Glutamatergic neuron (in vitro differentiated cells): ENCODE data around the gene TGFBI. TPM values are rescaled to one million over a fixed set of nuclear protein-coding genes. Genes with fewer than 3 reads are reported as not detected.

Source experiments
- DNase-seq: peaks from one replicate; pipeline ENCODE4 v3.0.0; 2022
- H3K27ac Mint-ChIP-seq: one replicate; pipeline ENCODE4 v1.8.0; 2020; ENCODE audit warnings: mild to moderate bottlenecking, mixed read lengths, inconsistent platforms; ENCODE audit not compliant: unreplicated experiment
- H3K27me3 Mint-ChIP-seq: one replicate; pipeline ENCODE4 v1.8.0; 2020; ENCODE audit warnings: mild to moderate bottlenecking, moderate library complexity, mixed read lengths, inconsistent platforms; ENCODE audit not compliant: unreplicated experiment
- H3K36me3 Mint-ChIP-seq: one replicate; pipeline ENCODE4 v1.8.0; 2020; ENCODE audit warnings: mild to moderate bottlenecking, mixed read lengths, inconsistent platforms; ENCODE audit not compliant: unreplicated experiment
- H3K4me1 Mint-ChIP-seq: one replicate; pipeline ENCODE4 v1.8.0; 2020; ENCODE audit warnings: mild to moderate bottlenecking, low read depth, mixed read lengths, inconsistent platforms; ENCODE audit not compliant: unreplicated experiment
- H3K4me3 Mint-ChIP-seq: one replicate; pipeline ENCODE4 v1.8.0; 2020; ENCODE audit warnings: mild to moderate bottlenecking, mixed read lengths, inconsistent platforms; ENCODE audit not compliant: unreplicated experiment
- H3K9me3 Mint-ChIP-seq: one replicate; pipeline ENCODE4 v1.8.0; 2020; ENCODE audit warnings: mild to moderate bottlenecking, moderate library complexity, mixed read lengths, inconsistent platforms; ENCODE audit not compliant: unreplicated experiment
- total RNA-seq: library from RNA; stranded (reverse); fragmentation: NEBNext Ultra II Directional; extraction: Animal tissue kit (Norgen Biotek cat#: 25700); gene quantifications from one replicate; pipeline ENCODE4 v1.2.1, GENCODE V29; 2021; ENCODE audit not compliant: unreplicated experiment
- TF ChIP-seq, protein P1 (sequence below): fragments of 200-600 bp; sonication (generic); IDR thresholded peaks from one replicate; pipeline ENCODE4 v1.5.0; 2021; ENCODE audit not compliant: partially characterized antibody, unreplicated experiment

The TGFBI gene
- total RNA-seq, 1 donor from 2014 or later = 2.3 TPM

DNA sequence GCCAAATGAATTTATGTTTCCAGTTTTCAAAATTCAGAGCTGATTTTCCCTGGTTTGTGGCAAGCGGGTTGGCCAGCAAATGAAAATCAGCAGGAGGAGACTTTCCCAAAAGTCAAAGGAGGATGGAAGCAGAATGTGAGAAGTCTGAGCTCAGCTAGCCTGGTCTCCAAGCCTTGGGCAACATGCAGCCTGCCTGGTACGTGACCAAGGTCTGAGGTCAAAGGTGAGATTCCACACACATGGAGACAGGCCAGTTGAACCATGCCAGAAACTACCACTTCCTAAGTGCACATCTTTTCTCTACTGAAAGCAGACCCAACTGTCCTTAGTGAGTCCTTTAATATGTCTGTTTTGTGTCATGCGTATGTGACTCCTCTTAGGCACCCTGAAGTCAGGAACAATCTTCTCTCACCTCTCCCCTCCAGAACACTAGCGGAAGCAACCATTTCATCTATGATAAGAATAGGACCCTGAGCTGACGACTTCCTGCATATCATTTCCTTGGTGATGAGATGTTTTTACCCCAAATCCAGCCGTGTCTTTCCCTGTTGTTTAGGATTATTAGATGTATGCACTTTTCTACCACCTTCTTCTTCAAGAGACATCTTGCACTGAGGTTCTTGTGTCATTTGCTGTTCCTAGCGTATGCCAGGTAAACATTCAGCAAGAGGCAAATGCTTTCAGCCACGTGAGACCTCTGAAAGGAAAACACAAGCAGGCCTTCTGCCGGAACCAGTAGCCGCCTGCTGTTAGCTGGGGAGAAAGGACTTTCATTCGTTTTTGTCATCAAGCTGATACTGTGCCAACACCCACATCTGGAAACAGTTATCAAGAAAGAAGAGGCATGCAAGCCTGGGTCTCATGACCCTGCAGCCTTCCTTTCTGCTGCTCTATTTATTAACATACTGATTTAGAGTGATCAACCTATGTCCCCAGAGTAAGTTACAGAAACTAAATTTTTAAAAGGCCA is 9.7 kb upstream of the TGFBI start:
- Mint-ChIP-seq H3K27ac (no peak overlapping the region), H3K4me3 (no peak overlapping the region), H3K36me3 (no peaks in the 10 kb centered on the region), H3K9me3 (peaks cover 4% of the 10 kb centered on the region), H3K4me1 (peaks cover 4% of the 10 kb centered on the region), H3K27me3 (no peaks in the 10 kb centered on the region)
- DNase-seq = no peak
- TF ChIP-seq, protein P1, sequence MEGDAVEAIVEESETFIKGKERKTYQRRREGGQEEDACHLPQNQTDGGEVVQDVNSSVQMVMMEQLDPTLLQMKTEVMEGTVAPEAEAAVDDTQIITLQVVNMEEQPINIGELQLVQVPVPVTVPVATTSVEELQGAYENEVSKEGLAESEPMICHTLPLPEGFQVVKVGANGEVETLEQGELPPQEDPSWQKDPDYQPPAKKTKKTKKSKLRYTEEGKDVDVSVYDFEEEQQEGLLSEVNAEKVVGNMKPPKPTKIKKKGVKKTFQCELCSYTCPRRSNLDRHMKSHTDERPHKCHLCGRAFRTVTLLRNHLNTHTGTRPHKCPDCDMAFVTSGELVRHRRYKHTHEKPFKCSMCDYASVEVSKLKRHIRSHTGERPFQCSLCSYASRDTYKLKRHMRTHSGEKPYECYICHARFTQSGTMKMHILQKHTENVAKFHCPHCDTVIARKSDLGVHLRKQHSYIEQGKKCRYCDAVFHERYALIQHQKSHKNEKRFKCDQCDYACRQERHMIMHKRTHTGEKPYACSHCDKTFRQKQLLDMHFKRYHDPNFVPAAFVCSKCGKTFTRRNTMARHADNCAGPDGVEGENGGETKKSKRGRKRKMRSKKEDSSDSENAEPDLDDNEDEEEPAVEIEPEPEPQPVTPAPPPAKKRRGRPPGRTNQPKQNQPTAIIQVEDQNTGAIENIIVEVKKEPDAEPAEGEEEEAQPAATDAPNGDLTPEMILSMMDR = no peak

- no peaks in the 10 kb centered on the region for H3K27me3 Mint-ChIP-seq
- no peaks in the 10 kb centered on the region for H3K36me3 Mint-ChIP-seq
- H3K4me1 Mint-ChIP-seq = no peaks in the 10 kb centered on the region
- no peak overlapping the region for H3K4me3 Mint-ChIP-seq
- no peaks in the 10 kb centered on the region for H3K9me3 Mint-ChIP-seq
- H3K27ac Mint-ChIP-seq = no peak overlapping the region
- no peak for DNase-seq
- TF ChIP-seq, protein P1 = no peak
Observed at GRCh38 chr5:136020001-136020382, 8.8 kb upstream of the TGFBI start.

- TF ChIP-seq, protein P1 = no peak
- H3K27ac Mint-ChIP-seq = no peak overlapping the region
- H3K4me1 Mint-ChIP-seq = no peaks in the 10 kb centered on the region
- peaks cover 2% of the 10 kb centered on the region for H3K9me3 Mint-ChIP-seq
- no peaks in the 10 kb centered on the region for H3K27me3 Mint-ChIP-seq
- no peak for DNase-seq
- no peak overlapping the region for H3K4me3 Mint-ChIP-seq
- no peaks in the 10 kb centered on the region for H3K36me3 Mint-ChIP-seq
Observed at GRCh38 chr5:136020383-136021015, 8.3 kb upstream of the TGFBI start.

DNA sequence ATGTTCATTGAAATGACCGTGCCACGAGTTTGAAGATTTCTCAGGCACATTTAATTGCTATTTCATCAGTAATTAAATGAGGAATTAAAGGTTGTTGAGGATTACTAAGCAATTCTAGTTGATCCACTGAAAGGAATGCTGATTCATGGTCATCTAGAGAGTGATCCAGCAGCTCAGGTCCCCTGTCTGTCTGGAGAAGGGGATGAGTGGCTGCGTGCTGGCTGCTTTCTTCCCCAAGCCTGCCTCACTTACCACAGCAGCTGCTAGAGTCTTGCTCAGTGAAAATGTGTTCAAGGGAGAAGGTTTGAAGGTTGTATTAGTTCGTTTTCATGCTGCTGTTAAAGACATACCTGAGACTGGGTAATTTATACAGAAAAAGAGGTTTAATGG is 7.8 kb upstream of the TGFBI start:
- no peaks in the 10 kb centered on the region for H3K4me1 Mint-ChIP-seq

More for the DNA sequence above, 7.8 kb upstream of the TGFBI start:
- no peak for DNase-seq
- no peak overlapping the region for H3K4me3 Mint-ChIP-seq
- no peaks in the 10 kb centered on the region for H3K27me3 Mint-ChIP-seq
- no peak overlapping the region for H3K27ac Mint-ChIP-seq
- TF ChIP-seq, protein P1 = no peak
- H3K9me3 Mint-ChIP-seq = peaks cover 2% of the 10 kb centered on the region
- no peaks in the 10 kb centered on the region for H3K36me3 Mint-ChIP-seq
